SU-DHL-6 (cell line): ENCODE results near the gene ADPRM.

Source experiments
- H2AFZ ChIP-seq: fragments of 200-600 bp; sonication (generic); 2 replicates; pipeline ENCODE4 v1.6.1; 2014; ENCODE audit warnings: low read depth, mild to moderate bottlenecking, moderate library complexity, mixed read lengths, antibody characterized with exemption, low read length; ENCODE audit not compliant: severe bottlenecking
- H3F3A ChIP-seq: fragments of 200-600 bp; shearing (Covaris generic); 2 replicates; pipeline ENCODE4 v1.6.0; 2016; ENCODE audit warnings: antibody characterized with exemption, mild to moderate bottlenecking; ENCODE audit not compliant: insufficient read depth
- H3K27ac ChIP-seq: fragments of 200-600 bp; sonication (generic); 2 replicates; pipeline ENCODE4 v1.5.1; 2016; ENCODE audit warnings: low read depth, mild to moderate bottlenecking, low read length, moderate library complexity, mixed read lengths
- H3K27me3 ChIP-seq: fragments of 200-600 bp; sonication (generic), shearing (Covaris generic); 2 replicates; pipeline ENCODE4 v1.6.0; 2014; ENCODE audit warnings: mild to moderate bottlenecking, low read length
- H3K36me3 ChIP-seq: fragments of 200-600 bp; sonication (generic); 2 replicates; pipeline ENCODE4 v1.6.1; 2014; ENCODE audit warnings: mild to moderate bottlenecking, low read length, mixed read lengths
- H3K4me2 ChIP-seq: fragments of 300-600, 200-600 bp; shearing (Covaris generic), sonication (generic); 2 replicates; pipeline ENCODE4 v1.6.0; 2014; ENCODE audit warnings: low read length, low read depth, mild to moderate bottlenecking; ENCODE audit not compliant: poor library complexity, severe bottlenecking
- H3K4me3 ChIP-seq: fragments of 200-600 bp; sonication (generic); 2 replicates; pipeline ENCODE4 v1.5.1; 2014; ENCODE audit warnings: antibody characterized with exemption, low read length, mild to moderate bottlenecking, mixed read lengths; ENCODE audit not compliant: insufficient read depth, poor library complexity, severe bottlenecking
- H3K79me2 ChIP-seq: fragments of 200-600 bp; sonication (generic); 2 replicates; pipeline ENCODE4 v1.6.1; 2014; ENCODE audit warnings: mild to moderate bottlenecking, low read length, moderate library complexity; ENCODE audit not compliant: insufficient read depth
- H3K9ac ChIP-seq: fragments of 200-600 bp; sonication (generic); 2 replicates; pipeline ENCODE4 v1.7.0; 2014; ENCODE audit warnings: mild to moderate bottlenecking, low read length
- H3K9me2 ChIP-seq: fragments of 200-600 bp; sonication (generic); replicated peaks from 2 replicates; pipeline ENCODE4 v1.6.1; 2014; ENCODE audit warnings: low read length; ENCODE audit not compliant: insufficient read depth
- H3K9me3 ChIP-seq: fragments of 200-600 bp; sonication (generic); 2 replicates; pipeline ENCODE4 v1.6.1; 2014; ENCODE audit warnings: low read length, mixed read lengths; ENCODE audit not compliant: insufficient read depth
- H4K20me1 ChIP-seq: fragments of 200-600 bp; sonication (generic); 2 replicates; pipeline ENCODE4 v1.6.1; 2014; ENCODE audit warnings: low read depth, mild to moderate bottlenecking, antibody characterized with exemption, low read length, moderate library complexity, mixed read lengths
- EZH2phosphoT487 ChIP-seq: fragments of 200-600 bp; sonication (generic), shearing (Covaris generic); conservative IDR thresholded peaks from 2 replicates; pipeline ENCODE4 v1.6.1; 2018; ENCODE audit warnings: mild to moderate bottlenecking, antibody characterized with exemption, low read length, moderate library complexity, mixed read lengths
- TF ChIP-seq, protein P1 (sequence below): fragments of 200-600 bp; sonication (generic); IDR thresholded peaks from one replicate; pipeline ENCODE4 v1.5.1; 2017; ENCODE audit warnings: antibody characterized with exemption, mild to moderate bottlenecking, low read length, moderate library complexity; ENCODE audit not compliant: insufficient read depth, poor library complexity, severe bottlenecking

The ADPRM gene

GRCh38 chr17:10713318-10713717, 15.9 kb downstream of the ADPRM start:
- Histone ChIP-seq H3K27ac (no peak overlapping the region), H3K36me3 (peaks cover 16% of the 10 kb centered on the region; the same call in 1 of the 2 replicates), H3K9me2 (no peaks in the 10 kb centered on the region), H3K9ac (no peak overlapping the region), H3K27me3 (no peaks in the 10 kb centered on the region), H3K79me2 (no peaks in the 10 kb centered on the region), H2AFZ (no peak overlapping the region), H3K9me3 (no peaks in the 10 kb centered on the region), H3F3A (no peaks in the 10 kb centered on the region; the same call in 1 of the 2 replicates), H3K4me3 (no peak overlapping the region), H3K4me2 (no peak overlapping the region), H4K20me1 (no peaks in the 10 kb centered on the region)
- TF ChIP-seq, protein P1, sequence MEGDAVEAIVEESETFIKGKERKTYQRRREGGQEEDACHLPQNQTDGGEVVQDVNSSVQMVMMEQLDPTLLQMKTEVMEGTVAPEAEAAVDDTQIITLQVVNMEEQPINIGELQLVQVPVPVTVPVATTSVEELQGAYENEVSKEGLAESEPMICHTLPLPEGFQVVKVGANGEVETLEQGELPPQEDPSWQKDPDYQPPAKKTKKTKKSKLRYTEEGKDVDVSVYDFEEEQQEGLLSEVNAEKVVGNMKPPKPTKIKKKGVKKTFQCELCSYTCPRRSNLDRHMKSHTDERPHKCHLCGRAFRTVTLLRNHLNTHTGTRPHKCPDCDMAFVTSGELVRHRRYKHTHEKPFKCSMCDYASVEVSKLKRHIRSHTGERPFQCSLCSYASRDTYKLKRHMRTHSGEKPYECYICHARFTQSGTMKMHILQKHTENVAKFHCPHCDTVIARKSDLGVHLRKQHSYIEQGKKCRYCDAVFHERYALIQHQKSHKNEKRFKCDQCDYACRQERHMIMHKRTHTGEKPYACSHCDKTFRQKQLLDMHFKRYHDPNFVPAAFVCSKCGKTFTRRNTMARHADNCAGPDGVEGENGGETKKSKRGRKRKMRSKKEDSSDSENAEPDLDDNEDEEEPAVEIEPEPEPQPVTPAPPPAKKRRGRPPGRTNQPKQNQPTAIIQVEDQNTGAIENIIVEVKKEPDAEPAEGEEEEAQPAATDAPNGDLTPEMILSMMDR: no peak
- TF ChIP-seq EZH2phosphoT487: no peak

- H3K4me2 ChIP-seq: no peak overlapping the region
- no peaks in the 10 kb centered on the region; the same call in 1 of the 2 replicates for H3F3A ChIP-seq
- no peaks in the 10 kb centered on the region for H4K20me1 ChIP-seq
- H3K27me3 ChIP-seq: no peaks in the 10 kb centered on the region
- no peaks in the 10 kb centered on the region for H3K79me2 ChIP-seq
- H3K9ac ChIP-seq: no peak overlapping the region
- no peaks in the 10 kb centered on the region for H3K9me3 ChIP-seq
- H3K9me2 ChIP-seq: no peaks in the 10 kb centered on the region
- peaks cover 12% of the 10 kb centered on the region; the same call in 1 of the 2 replicates for H3K36me3 ChIP-seq
- no peak overlapping the region for H3K27ac ChIP-seq
- no peak overlapping the region for H3K4me3 ChIP-seq
- TF ChIP-seq EZH2phosphoT487: no peak
- TF ChIP-seq, protein P1: no peak
- H2AFZ ChIP-seq: no peak overlapping the region
Observed at GRCh38 chr17:10716218-10716617, 18.8 kb downstream of the ADPRM start.

- Histone ChIP-seq H3K27me3 (no peaks in the 10 kb centered on the region), H3K9me2 (no peaks in the 10 kb centered on the region), H2AFZ (no peak overlapping the region), H3K79me2 (no peaks in the 10 kb centered on the region), H3K36me3 (no peaks in the 10 kb centered on the region), H3K4me2 (no peak overlapping the region), H3K27ac (no peak overlapping the region), H3K9me3 (no peaks in the 10 kb centered on the region), H4K20me1 (no peaks in the 10 kb centered on the region), H3K9ac (no peak overlapping the region), H3F3A (no peaks in the 10 kb centered on the region; the same call in 1 of the 2 replicates), H3K4me3 (no peak overlapping the region)
- TF ChIP-seq, protein P1: no peak
- TF ChIP-seq EZH2phosphoT487: no peak
Observed at GRCh38 chr17:10718547-10718946, 21.2 kb downstream of the ADPRM start.
